H1 (cell line): ENCODE data around the gene MT2A. TPM values are rescaled to one million over a fixed set of nuclear protein-coding genes. Genes with fewer than 3 reads are reported as not detected.

Source experiments
- polyA plus RNA-seq, 7 experiments: library from polyadenylated mRNA; depleted of rRNA in 3 of 7; stranded (reverse) in 5 of 7; unstranded in 2 of 7; fragments of >200 nt in 5 of 7; fragments of 200-250 nt in 2 of 7; gene quantifications; 1 replicate in 5 of 7; 2 replicates in 1 of 7; 4 replicates in 1 of 7; pipeline versions ENCODE4 v1.2.1 to v1.2.3, GENCODE V29; 2011 to 2013; ENCODE audit warnings: missing spikeins in 2 of 7, mixed read lengths in 2 of 7
- total RNA-seq: library from RNA; stranded (reverse); fragmentation: NEBNext Ultra II Directional; extraction: Animal tissue kit (Norgen Biotek cat#: 25700); gene quantifications from 2 replicates; pipeline ENCODE4 v1.2.1, GENCODE V29; 2021
- TF ChIP-seq, protein P1 (sequence below): fragments of 300-600 bp; sonication (generic); IDR thresholded peaks from 2 replicates; pipeline ENCODE4 v1.7.1; 2012; ENCODE audit warnings: low read length, moderate library complexity, mild to moderate bottlenecking, inconsistent platforms; ENCODE audit not compliant: insufficient replicate concordance

The MT2A gene
- total and polyA plus RNA-seq, 2 of the 8 experiments (the other 6 are each of a cell fraction or from before 2014, with no cell fraction given) = 9.5 to 30.1 TPM

DNA sequence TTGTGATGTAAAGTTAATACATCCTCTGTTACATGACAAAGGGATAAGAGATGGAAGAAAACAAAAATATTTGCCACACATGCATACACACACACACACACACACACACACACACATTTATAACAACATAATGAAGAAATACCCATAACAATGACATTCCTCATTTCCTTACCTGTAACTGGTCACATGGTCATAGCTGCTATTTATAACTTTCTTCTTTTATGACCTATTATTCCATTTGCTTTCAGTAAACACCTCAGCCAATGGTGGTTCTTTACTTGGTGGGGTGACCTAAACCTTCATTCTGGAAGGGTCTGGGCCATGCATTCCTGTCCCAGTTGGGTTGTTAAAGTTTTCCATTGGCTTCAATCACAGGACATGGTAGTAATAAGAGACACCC lies 5.3 kb downstream of the MT2A start (continued):
- TF ChIP-seq, protein P1, sequence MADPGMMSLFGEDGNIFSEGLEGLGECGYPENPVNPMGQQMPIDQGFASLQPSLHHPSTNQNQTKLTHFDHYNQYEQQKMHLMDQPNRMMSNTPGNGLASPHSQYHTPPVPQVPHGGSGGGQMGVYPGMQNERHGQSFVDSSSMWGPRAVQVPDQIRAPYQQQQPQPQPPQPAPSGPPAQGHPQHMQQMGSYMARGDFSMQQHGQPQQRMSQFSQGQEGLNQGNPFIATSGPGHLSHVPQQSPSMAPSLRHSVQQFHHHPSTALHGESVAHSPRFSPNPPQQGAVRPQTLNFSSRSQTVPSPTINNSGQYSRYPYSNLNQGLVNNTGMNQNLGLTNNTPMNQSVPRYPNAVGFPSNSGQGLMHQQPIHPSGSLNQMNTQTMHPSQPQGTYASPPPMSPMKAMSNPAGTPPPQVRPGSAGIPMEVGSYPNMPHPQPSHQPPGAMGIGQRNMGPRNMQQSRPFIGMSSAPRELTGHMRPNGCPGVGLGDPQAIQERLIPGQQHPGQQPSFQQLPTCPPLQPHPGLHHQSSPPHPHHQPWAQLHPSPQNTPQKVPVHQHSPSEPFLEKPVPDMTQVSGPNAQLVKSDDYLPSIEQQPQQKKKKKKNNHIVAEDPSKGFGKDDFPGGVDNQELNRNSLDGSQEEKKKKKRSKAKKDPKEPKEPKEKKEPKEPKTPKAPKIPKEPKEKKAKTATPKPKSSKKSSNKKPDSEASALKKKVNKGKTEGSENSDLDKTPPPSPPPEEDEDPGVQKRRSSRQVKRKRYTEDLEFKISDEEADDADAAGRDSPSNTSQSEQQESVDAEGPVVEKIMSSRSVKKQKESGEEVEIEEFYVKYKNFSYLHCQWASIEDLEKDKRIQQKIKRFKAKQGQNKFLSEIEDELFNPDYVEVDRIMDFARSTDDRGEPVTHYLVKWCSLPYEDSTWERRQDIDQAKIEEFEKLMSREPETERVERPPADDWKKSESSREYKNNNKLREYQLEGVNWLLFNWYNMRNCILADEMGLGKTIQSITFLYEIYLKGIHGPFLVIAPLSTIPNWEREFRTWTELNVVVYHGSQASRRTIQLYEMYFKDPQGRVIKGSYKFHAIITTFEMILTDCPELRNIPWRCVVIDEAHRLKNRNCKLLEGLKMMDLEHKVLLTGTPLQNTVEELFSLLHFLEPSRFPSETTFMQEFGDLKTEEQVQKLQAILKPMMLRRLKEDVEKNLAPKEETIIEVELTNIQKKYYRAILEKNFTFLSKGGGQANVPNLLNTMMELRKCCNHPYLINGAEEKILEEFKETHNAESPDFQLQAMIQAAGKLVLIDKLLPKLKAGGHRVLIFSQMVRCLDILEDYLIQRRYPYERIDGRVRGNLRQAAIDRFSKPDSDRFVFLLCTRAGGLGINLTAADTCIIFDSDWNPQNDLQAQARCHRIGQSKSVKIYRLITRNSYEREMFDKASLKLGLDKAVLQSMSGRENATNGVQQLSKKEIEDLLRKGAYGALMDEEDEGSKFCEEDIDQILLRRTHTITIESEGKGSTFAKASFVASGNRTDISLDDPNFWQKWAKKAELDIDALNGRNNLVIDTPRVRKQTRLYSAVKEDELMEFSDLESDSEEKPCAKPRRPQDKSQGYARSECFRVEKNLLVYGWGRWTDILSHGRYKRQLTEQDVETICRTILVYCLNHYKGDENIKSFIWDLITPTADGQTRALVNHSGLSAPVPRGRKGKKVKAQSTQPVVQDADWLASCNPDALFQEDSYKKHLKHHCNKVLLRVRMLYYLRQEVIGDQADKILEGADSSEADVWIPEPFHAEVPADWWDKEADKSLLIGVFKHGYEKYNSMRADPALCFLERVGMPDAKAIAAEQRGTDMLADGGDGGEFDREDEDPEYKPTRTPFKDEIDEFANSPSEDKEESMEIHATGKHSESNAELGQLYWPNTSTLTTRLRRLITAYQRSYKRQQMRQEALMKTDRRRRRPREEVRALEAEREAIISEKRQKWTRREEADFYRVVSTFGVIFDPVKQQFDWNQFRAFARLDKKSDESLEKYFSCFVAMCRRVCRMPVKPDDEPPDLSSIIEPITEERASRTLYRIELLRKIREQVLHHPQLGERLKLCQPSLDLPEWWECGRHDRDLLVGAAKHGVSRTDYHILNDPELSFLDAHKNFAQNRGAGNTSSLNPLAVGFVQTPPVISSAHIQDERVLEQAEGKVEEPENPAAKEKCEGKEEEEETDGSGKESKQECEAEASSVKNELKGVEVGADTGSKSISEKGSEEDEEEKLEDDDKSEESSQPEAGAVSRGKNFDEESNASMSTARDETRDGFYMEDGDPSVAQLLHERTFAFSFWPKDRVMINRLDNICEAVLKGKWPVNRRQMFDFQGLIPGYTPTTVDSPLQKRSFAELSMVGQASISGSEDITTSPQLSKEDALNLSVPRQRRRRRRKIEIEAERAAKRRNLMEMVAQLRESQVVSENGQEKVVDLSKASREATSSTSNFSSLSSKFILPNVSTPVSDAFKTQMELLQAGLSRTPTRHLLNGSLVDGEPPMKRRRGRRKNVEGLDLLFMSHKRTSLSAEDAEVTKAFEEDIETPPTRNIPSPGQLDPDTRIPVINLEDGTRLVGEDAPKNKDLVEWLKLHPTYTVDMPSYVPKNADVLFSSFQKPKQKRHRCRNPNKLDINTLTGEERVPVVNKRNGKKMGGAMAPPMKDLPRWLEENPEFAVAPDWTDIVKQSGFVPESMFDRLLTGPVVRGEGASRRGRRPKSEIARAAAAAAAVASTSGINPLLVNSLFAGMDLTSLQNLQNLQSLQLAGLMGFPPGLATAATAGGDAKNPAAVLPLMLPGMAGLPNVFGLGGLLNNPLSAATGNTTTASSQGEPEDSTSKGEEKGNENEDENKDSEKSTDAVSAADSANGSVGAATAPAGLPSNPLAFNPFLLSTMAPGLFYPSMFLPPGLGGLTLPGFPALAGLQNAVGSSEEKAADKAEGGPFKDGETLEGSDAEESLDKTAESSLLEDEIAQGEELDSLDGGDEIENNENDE = no peak
